Immature natural killer cell (primary cell): Measurements from ENCODE around the gene ABCA3. TPM values are rescaled to one million over a fixed set of nuclear protein-coding genes. Genes with fewer than 3 reads are reported as not detected.

Source experiments
- DNase-seq, 3 donors: peaks; one replicate each; pipeline ENCODE4 v3.0.0; 2022; ENCODE audit warnings: mixed read lengths in 1 of 3
- H3K27ac Mint-ChIP-seq, 6 donors: one replicate each; pipeline ENCODE4 v1.8.0; 2020; ENCODE audit warnings: mixed read lengths in 6 of 6, mild to moderate bottlenecking in 5 of 6, inconsistent platforms in 4 of 6, moderate library complexity in 3 of 6
- H3K27me3 Mint-ChIP-seq, 3 donors: one replicate each; pipeline ENCODE4 v1.8.0; 2020 to 2021; ENCODE audit warnings: low read depth in 3 of 3, mild to moderate bottlenecking in 3 of 3, mixed read lengths in 3 of 3, moderate library complexity in 3 of 3, inconsistent platforms in 1 of 3
- H3K36me3 Mint-ChIP-seq, 3 donors: one replicate each; pipeline ENCODE4 v1.8.0; 2020; ENCODE audit warnings: mixed read lengths in 3 of 3, inconsistent platforms in 2 of 3, mild to moderate bottlenecking in 2 of 3
- H3K4me1 Mint-ChIP-seq, 2 donors: one replicate each; pipeline ENCODE4 v1.8.0; 2020; ENCODE audit warnings: inconsistent platforms in 2 of 2, mild to moderate bottlenecking in 2 of 2, mixed read lengths in 2 of 2, moderate library complexity in 1 of 2
- H3K4me3 Mint-ChIP-seq, 5 donors: one replicate each; pipeline ENCODE4 v1.8.0; 2020; ENCODE audit warnings: mild to moderate bottlenecking in 5 of 5, mixed read lengths in 5 of 5, inconsistent platforms in 3 of 5, moderate library complexity in 3 of 5
- H3K9me3 Mint-ChIP-seq, 6 donors: one replicate each; pipeline ENCODE4 v1.8.0; 2020; ENCODE audit warnings: mild to moderate bottlenecking in 6 of 6, mixed read lengths in 6 of 6, inconsistent platforms in 4 of 6, moderate library complexity in 3 of 6
- polyA plus RNA-seq, 3 donors: library from polyadenylated mRNA; unstranded; fragments of 300-500 nt; fragmentation: Illumina TruSeq; gene quantifications; one replicate each; pipeline ENCODE4 v1.2.3, GENCODE V29; 2021

Gene ABCA3
- polyA plus RNA-seq, 3 donors from 2014 or later: 2.4 to 7.6 (median 4.8) TPM

GRCh38 chr16:2233046-2233775 is 107.3 kb downstream of the ABCA3 start:
- peaks cover 0 to 8% (median 4%) of the 10 kb centered on the region in 3 donors for H3K36me3 Mint-ChIP-seq
- no peak overlapping the region for H3K4me3 Mint-ChIP-seq
- no peaks in the 10 kb centered on the region for H3K9me3 Mint-ChIP-seq
- H3K27ac Mint-ChIP-seq: no peak overlapping the region
- H3K4me1 Mint-ChIP-seq: peaks cover 0 to 2% of the 10 kb centered on the region in 2 donors
- H3K27me3 Mint-ChIP-seq: peaks cover 2 to 4% (median 3%) of the 10 kb centered on the region in 3 donors
- DNase-seq: no peak

- no peak for DNase-seq
- Mint-ChIP-seq H3K36me3 (peaks cover 0 to 8% (median 4%) of the 10 kb centered on the region in 3 donors), H3K9me3 (no peaks in the 10 kb centered on the region), H3K27me3 (peaks cover 2 to 4% (median 3%) of the 10 kb centered on the region in 3 donors), H3K27ac (no peak overlapping the region), H3K4me3 (no peak overlapping the region), H3K4me1 (peaks cover 0 to 2% of the 10 kb centered on the region in 2 donors)
These were observed 108.2 kb downstream of the ABCA3 start for GRCh38 chr16:2232094-2232990.

DNA sequence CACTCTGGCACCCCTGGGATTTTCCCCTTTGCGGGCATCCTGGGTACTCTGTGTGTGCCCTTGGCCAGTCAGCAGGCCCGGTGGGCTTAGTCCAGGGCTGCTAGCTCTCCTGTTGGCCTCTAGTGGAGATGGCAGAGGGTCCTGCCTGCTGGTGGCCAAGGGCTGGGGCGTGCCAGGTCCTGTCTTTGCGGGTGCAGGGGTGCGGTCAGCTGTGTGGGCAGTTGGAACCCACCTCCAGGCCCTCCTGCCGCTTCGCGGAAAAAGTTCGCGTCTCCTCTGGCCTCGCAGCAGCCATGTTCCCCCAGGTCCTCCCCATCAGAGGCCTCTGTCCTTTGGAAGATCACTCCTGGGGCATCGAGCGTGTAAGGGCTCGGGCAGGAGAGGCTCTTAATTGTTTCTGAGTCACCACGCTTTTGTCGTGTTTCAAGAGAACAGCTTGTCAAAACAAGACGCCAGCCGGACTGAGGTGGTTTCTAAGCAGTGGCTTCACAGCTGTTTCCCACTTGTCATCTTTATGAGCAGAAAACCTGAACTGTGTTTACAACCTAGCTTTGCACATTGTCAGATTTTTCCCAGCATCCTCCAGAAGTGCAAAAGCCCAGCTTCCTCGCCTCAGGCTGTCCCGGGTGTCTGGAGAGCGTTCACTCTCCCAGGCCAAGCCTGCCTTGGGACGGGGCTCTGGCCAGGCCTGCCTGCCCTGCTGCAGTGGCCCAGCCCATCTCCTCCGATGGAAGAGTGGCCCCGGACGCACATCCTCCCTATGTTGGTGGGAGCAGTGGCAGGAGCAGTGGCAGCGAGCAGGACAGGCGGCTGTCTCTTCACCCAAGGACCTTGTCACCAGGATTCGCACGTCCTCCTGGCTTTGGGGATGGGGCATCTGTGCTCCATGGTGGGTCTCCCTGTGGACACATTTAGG is 109.3 kb downstream of the ABCA3 start:
- H3K4me3 Mint-ChIP-seq: no peak overlapping the region
- H3K9me3 Mint-ChIP-seq: no peaks in the 10 kb centered on the region
- peaks cover 8 to 9% of the 10 kb centered on the region in 2 donors for H3K4me1 Mint-ChIP-seq
- peaks cover 0 to 8% (median 4%) of the 10 kb centered on the region in 3 donors for H3K36me3 Mint-ChIP-seq
- no peak overlapping the region for H3K27ac Mint-ChIP-seq
- peaks cover 2 to 4% (median 3%) of the 10 kb centered on the region in 3 donors for H3K27me3 Mint-ChIP-seq
- no peak for DNase-seq

- DNase-seq: no peak
- Mint-ChIP-seq H3K4me3 (no peak overlapping the region), H3K27ac (no peak overlapping the region), H3K9me3 (no peaks in the 10 kb centered on the region), H3K36me3 (peaks cover 0 to 6% (median 2%) of the 10 kb centered on the region in 3 donors), H3K27me3 (peaks cover 0 to 3% (median 3%) of the 10 kb centered on the region in 3 donors), H3K4me1 (peaks cover 11 to 14% of the 10 kb centered on the region in 2 donors)
These were observed 110.2 kb downstream of the ABCA3 start for GRCh38 chr16:2230376-2230775.

GRCh38 chr16:2229632-2230250 is 110.8 kb downstream of the ABCA3 start:
- Mint-ChIP-seq H3K27ac (no peak overlapping the region), H3K36me3 (peaks cover 0 to 4% (median 0%) of the 10 kb centered on the region in 3 donors), H3K4me1 (peaks cover 14 to 15% of the 10 kb centered on the region in 2 donors), H3K4me3 (no peak overlapping the region), H3K27me3 (peaks cover 0 to 3% (median 2%) of the 10 kb centered on the region in 3 donors), H3K9me3 (no peaks in the 10 kb centered on the region)
- no peak for DNase-seq

DNA sequence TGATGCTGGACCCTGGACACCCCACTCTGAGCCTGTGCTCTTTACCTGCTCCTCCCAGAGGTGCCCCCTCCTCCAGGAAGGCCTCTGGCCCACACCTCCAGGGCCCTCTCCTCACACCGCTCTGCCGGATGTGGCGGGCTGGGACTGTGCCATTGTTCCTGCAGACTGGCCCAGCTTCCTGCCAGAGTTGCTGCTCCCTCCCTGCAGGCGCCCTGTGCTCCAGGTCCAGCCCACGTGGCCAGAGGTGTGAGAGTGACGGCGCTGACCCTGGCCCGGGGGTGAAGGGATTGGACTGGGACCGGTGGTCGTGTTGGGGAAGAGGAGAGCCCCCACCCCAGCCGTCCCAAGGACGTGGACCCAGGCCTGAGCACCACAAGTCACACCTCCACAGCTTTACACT is 111.4 kb downstream of the ABCA3 start:
- Mint-ChIP-seq H3K4me3 (no peak overlapping the region), H3K27me3 (peaks cover 0 to 4% (median 3%) of the 10 kb centered on the region in 3 donors), H3K4me1 (peaks cover 14 to 22% of the 10 kb centered on the region in 2 donors), H3K9me3 (no peaks in the 10 kb centered on the region), H3K36me3 (peaks cover 0 to 4% (median 0%) of the 10 kb centered on the region in 3 donors), H3K27ac (no peak overlapping the region)
- DNase-seq: no peak

GRCh38 chr16:2228161-2228824 is 112.2 kb downstream of the ABCA3 start:
- no peak overlapping the region for H3K4me3 Mint-ChIP-seq
- peaks cover 0 to 4% (median 0%) of the 10 kb centered on the region in 3 donors for H3K36me3 Mint-ChIP-seq
- DNase-seq: no peak
- H3K4me1 Mint-ChIP-seq: peaks cover 17 to 24% of the 10 kb centered on the region in 2 donors
- H3K9me3 Mint-ChIP-seq: no peaks in the 10 kb centered on the region
- H3K27me3 Mint-ChIP-seq: peaks cover 0 to 5% (median 5%) of the 10 kb centered on the region in 3 donors
- H3K27ac Mint-ChIP-seq: no peak overlapping the region

GRCh38 chr16:2226918-2227317 is 113.6 kb downstream of the ABCA3 start:
- no peaks in the 10 kb centered on the region for H3K9me3 Mint-ChIP-seq
- DNase-seq: no peak
- H3K4me1 Mint-ChIP-seq: peaks cover 20 to 27% of the 10 kb centered on the region in 2 donors
- H3K4me3 Mint-ChIP-seq: peak overlapping the region in 1 of 5 donors; percentile 32
- peaks cover 0 to 8% (median 3%) of the 10 kb centered on the region in 3 donors for H3K27me3 Mint-ChIP-seq
- H3K27ac Mint-ChIP-seq: no peak overlapping the region
- H3K36me3 Mint-ChIP-seq: peaks cover 0 to 4% (median 0%) of the 10 kb centered on the region in 3 donors

GRCh38 chr16:2226245-2226793 is 114.2 kb downstream of the ABCA3 start:
- H3K4me3 Mint-ChIP-seq: peak overlapping the region in 4 of 5 donors; percentile 47 to 56 (median 50)
- H3K27me3 Mint-ChIP-seq: peaks cover 0 to 8% (median 3%) of the 10 kb centered on the region in 3 donors
- peak overlapping the region in 4 of 6 donors; percentile 16 to 77 (median 40) for H3K27ac Mint-ChIP-seq
- H3K9me3 Mint-ChIP-seq: no peaks in the 10 kb centered on the region
- peaks cover 20 to 27% of the 10 kb centered on the region in 2 donors for H3K4me1 Mint-ChIP-seq
- peaks cover 0 to 4% (median 0%) of the 10 kb centered on the region in 3 donors for H3K36me3 Mint-ChIP-seq
- no peak for DNase-seq
